Spinal cord (tissue), 10 donors: ENCODE results near the gene NFXL1. TPM values are rescaled to one million over a fixed set of nuclear protein-coding genes. Genes with fewer than 3 reads are reported as not detected.

Experiments used
- DNase-seq, 6 donors: peaks; one replicate each; pipeline versions ENCODE4 v3.0.0 to v3.0.0-alpha.2; 2013 to 2015; ENCODE audit warnings: low spot score in 6 of 6, low read depth in 4 of 6
- H3K27ac ChIP-seq: one replicate; pipeline ENCODE4 v1.5.1; 2013; ENCODE audit warnings: low read depth, low read length, control low read depth
- H3K27me3 ChIP-seq: one replicate; pipeline ENCODE4 v1.6.1; 2013; ENCODE audit warnings: low read length; ENCODE audit not compliant: control insufficient read depth, insufficient read depth
- H3K36me3 ChIP-seq: one replicate; pipeline ENCODE4 v1.6.1; 2013; ENCODE audit warnings: low read length; ENCODE audit not compliant: control insufficient read depth, insufficient read depth
- H3K4me1 ChIP-seq: one replicate; pipeline ENCODE4 v1.6.1; 2013; ENCODE audit warnings: low read length; ENCODE audit not compliant: control insufficient read depth, insufficient read depth
- H3K4me3 ChIP-seq: one replicate; pipeline ENCODE4 v1.5.1; 2013; ENCODE audit warnings: low read depth, low read length, control low read depth
- H3K9me3 ChIP-seq: one replicate; pipeline ENCODE4 v1.6.1; 2013; ENCODE audit warnings: low read length; ENCODE audit not compliant: control insufficient read depth, insufficient read depth
- WGBS: methylation state at CpG from one replicate; pipeline ENCODE4 v1.1.5; 2013; ENCODE audit warnings: missing lambda C conversion rate; ENCODE audit not compliant: insufficient coverage; 5-methylcytosine and 5-hydroxymethylcytosine counted together
- polyA plus RNA-seq, 2 donors: library from polyadenylated mRNA; unstranded; fragments of 120-200 nt; gene quantifications; one replicate each; pipeline ENCODE4 v1.2.1, GENCODE V29; 2013; ENCODE audit not compliant: insufficient read length in 2 of 2
- total RNA-seq, 2 donors: library from RNA; depleted of rRNA in 1 of 2; stranded (reverse); fragments of 120-200 nt in 1 of 2; fragments of >200 nt in 1 of 2; gene quantifications; one replicate each; pipeline versions ENCODE4 v1.2.3 to v1.2.4, GENCODE V29; 2013 to 2014
- donor health status: healthy.

NFXL1 gene
- total and polyA plus RNA-seq, 4 donors = 12.7 to 19.9 (median 13.8) TPM

DNA sequence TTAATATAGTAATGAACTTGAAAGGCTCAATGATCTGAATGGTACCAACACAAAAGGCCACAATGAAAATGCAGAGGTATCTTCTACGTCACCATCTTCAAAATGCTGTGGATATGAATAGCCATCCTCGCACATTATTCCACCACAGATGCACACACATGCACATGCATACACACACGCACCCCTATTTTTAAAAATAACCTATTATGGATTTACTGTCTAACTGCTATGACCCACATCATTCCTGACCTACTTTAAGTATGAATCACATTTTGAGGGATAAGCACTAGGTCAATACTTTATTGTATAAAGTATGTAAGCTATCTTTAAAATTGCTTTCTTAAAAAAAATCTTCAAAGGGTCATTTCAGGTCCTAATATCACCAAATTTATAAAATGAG is 52.1 kb downstream of the NFXL1 start:
- no peak overlapping the region for H3K4me3 ChIP-seq
- no peaks in the 10 kb centered on the region for H3K4me1 ChIP-seq
- WGBS = no CpG with 5 or more reads among the region's 3 CpGs
- DNase-seq = no peak
- no peaks in the 10 kb centered on the region for H3K27me3 ChIP-seq
- H3K9me3 ChIP-seq = no peaks in the 10 kb centered on the region
- no peaks in the 10 kb centered on the region for H3K36me3 ChIP-seq
- H3K27ac ChIP-seq = no peak overlapping the region

DNA sequence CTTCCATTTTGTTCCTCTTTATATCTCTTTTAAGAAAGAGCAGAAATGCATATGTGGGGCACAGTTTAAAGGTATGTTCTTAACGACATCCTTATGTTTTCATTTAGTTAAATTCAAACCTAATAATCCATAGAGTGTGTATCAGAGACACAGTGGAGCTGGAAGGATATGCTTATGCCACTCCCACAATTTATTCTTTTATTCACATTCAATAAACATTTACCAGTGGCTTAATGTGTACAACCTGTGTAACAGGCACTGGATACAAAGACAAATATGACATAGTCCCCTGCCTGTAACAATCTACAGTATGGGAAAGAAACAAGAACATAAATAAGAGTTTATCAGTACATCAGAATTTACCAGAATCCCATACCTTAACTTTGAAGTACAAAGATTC is 54.1 kb downstream of the NFXL1 start:
- no peaks in the 10 kb centered on the region for H3K4me1 ChIP-seq
- no peaks in the 10 kb centered on the region for H3K9me3 ChIP-seq
- H3K36me3 ChIP-seq = no peaks in the 10 kb centered on the region
- H3K4me3 ChIP-seq = no peak overlapping the region
- no peak for DNase-seq
- H3K27ac ChIP-seq = no peak overlapping the region
- H3K27me3 ChIP-seq = no peaks in the 10 kb centered on the region
- no CpG with 5 or more reads among the region's 1 CpG for WGBS

DNA sequence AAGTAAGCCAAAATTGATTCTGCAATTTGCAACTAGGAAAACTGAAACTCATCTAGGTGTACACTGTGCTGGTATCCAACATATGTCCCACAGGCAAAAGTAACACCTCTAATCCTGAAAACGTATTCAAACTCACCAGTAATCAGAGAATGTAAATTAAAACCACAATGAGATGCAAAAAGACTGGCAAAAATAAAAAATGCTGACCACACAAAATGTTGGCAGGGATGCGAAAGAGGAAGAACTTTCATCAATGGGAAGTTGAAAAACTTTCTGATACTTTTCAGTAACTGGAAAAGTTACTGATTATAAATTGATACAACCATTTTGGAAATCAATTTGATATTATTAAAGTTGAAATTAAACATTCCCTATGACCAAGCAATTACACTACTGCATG is 56.4 kb downstream of the NFXL1 start:
- H3K9me3 ChIP-seq = no peaks in the 10 kb centered on the region
- H3K27me3 ChIP-seq = no peaks in the 10 kb centered on the region
- no peak overlapping the region for H3K27ac ChIP-seq
- WGBS = 80% methylated on average over 1 of the region's 2 CpGs
- no peaks in the 10 kb centered on the region for H3K36me3 ChIP-seq
- no peak for DNase-seq
- H3K4me3 ChIP-seq = no peak overlapping the region
- no peaks in the 10 kb centered on the region for H3K4me1 ChIP-seq

DNA sequence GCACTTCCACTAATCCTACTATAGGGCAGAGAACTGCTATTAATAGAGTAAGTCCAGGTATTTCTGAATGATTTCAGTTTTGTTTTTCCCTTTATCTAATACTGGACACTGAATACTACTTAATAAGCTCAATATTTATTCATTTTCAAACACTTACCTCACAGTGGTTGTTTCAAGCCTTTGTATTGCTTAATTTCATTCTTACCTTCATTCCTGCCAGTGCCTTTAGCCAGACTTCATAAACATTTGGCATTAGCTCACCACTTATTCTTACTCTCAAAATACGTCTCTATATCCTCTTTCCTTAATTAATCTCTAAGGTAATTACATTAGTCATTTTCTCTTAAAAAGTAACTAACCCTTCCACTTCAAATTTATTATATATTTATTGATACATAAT is 57.7 kb downstream of the NFXL1 start:
- H3K4me1 ChIP-seq = no peaks in the 10 kb centered on the region
- H3K36me3 ChIP-seq = no peaks in the 10 kb centered on the region
- no peak overlapping the region for H3K4me3 ChIP-seq
- H3K9me3 ChIP-seq = no peaks in the 10 kb centered on the region
- no peak overlapping the region for H3K27ac ChIP-seq
- no CpG with 5 or more reads among the region's 1 CpG for WGBS
- no peak for DNase-seq
- H3K27me3 ChIP-seq = no peaks in the 10 kb centered on the region

DNA sequence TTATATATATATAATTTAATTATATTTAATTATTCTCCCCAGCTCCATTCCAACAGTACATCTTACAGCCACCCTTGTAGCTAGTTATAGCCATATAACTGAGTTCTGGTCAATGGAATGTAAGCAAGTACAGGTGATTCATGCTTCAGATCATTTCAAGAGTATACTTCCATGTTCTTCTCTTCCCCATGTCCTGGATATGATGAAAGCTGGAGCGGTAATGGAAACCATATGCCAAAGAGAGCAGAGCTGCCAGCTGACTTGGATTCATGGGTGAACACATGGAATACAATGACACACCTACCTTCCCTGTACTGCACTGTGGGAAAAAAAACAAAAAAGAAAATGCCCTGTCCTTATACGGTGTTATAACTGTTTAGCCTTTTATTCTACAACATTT is 59.0 kb downstream of the NFXL1 start:
- Histone ChIP-seq H3K27me3 (no peaks in the 10 kb centered on the region), H3K9me3 (no peaks in the 10 kb centered on the region), H3K4me1 (no peaks in the 10 kb centered on the region), H3K27ac (no peak overlapping the region), H3K4me3 (no peak overlapping the region), H3K36me3 (no peaks in the 10 kb centered on the region)
- no peak for DNase-seq
- 100% methylated on average over 1 of the region's 2 CpGs for WGBS

DNA sequence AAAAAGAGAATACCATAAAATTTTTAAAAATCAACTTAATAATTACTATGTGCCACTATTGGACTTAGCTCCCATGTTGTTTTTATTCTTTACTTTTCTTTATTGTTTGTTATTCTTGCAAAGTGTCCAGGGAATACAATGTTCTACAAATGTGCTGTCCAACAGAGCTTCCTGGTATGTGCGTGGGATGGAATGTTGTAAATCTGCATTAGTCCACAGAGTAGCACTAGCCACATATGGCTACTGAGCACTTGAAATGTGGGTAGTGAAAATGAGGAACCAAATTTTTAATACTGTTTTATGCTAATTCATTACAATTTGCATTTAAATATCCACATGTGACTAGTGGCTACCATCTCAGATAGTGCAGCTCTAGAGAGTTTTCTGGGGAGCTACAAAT is 62.2 kb downstream of the NFXL1 start:
- H3K36me3 ChIP-seq = no peaks in the 10 kb centered on the region
- no peaks in the 10 kb centered on the region for H3K27me3 ChIP-seq
- no peaks in the 10 kb centered on the region for H3K4me1 ChIP-seq
- 80% methylated on average over 1 of the region's 1 CpG for WGBS
- no peak overlapping the region for H3K4me3 ChIP-seq
- no peak overlapping the region for H3K27ac ChIP-seq
- no peak for DNase-seq
- no peaks in the 10 kb centered on the region for H3K9me3 ChIP-seq

DNA sequence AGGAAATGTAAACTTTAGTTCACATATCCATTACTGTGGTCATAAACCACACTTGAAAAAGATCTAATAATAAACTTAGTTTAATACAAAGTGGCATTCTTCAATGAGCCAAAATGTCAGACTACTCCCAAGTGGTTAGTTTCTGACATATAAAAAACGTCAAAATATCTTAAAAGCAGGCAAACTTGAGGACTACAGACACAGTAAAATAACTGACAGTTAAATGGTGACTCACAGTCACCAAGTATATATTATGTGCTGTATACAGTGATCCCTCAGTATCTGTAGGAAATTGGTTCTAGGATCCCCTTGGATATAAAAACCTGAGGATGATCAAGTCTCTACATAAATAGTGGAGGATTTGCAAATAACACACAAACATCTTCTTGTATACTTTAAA is 64.9 kb downstream of the NFXL1 start:
- Histone ChIP-seq H3K9me3 (no peaks in the 10 kb centered on the region), H3K27me3 (no peaks in the 10 kb centered on the region), H3K4me1 (no peaks in the 10 kb centered on the region), H3K4me3 (no peak overlapping the region), H3K36me3 (no peaks in the 10 kb centered on the region), H3K27ac (no peak overlapping the region)
- no CpG with 5 or more reads among the region's 1 CpG for WGBS
- DNase-seq = no peak

DNA sequence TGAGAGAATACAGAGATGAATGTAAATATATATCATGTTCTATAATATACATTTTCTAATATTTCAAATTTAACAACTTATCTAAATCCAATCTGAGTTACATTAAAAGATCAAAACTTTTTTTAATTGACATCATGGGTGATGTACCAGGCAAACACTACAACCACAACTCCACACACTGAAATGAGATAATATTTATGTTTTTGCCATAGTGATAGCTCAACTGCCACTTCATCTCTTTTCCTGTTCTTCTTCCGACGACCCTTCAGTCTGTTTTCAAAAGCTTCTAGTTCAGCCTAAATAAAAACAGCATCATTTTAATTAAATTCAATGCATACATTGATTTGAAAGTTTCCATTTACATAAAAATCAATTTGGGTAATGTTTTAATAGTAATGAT is 66.3 kb downstream of the NFXL1 start:
- Histone ChIP-seq H3K9me3 (no peaks in the 10 kb centered on the region), H3K4me1 (no peaks in the 10 kb centered on the region), H3K36me3 (no peaks in the 10 kb centered on the region), H3K4me3 (no peak overlapping the region), H3K27ac (no peak overlapping the region), H3K27me3 (no peaks in the 10 kb centered on the region)
- no peak for DNase-seq
- no CpG with 5 or more reads among the region's 2 CpGs for WGBS

DNA sequence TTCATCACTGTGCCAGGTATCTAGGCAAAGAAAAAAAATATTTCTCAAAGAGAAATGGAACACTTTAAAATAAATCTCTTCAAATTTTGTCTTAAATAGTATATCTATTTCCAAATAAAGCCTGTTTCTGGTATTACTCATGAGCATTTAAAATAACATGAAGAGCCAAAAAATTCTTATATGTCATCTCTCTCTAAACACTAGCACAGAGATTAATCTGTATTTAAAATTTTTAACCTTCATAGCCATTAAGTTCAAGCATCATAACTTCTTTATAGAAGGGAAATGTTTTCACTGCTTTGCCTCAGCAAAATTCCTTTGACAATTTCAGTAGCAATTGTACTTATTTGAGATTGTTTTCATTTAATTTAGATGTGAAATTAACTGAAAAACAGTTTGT is 71.4 kb downstream of the NFXL1 start:
- Histone ChIP-seq H3K27me3 (peaks cover 2% of the 10 kb centered on the region), H3K36me3 (no peaks in the 10 kb centered on the region), H3K4me3 (no peak overlapping the region), H3K9me3 (no peaks in the 10 kb centered on the region), H3K27ac (no peak overlapping the region), H3K4me1 (peaks cover under 1% of the 10 kb centered on the region)
- DNase-seq = no peak

DNA sequence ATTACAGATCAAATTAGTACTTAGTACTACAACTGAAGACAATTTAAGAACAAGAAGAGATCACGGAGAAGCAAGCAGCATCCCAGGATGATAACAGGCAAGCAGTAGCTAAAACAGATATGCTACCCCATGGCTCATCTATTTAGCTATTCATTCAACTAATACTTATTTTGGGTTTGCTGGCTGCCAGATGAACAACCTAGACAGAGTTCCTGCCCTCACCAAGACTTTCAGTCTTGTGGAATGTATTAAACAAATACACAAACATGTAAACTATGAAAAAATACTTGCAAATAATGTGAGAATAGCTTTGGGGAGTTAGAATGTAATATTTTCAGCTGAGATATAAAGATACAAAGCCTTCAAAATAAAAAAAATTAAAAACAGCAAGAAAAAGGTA is 74.1 kb downstream of the NFXL1 start:
- H3K27ac ChIP-seq = no peak overlapping the region
- peaks cover 21% of the 10 kb centered on the region for H3K4me1 ChIP-seq
- H3K27me3 ChIP-seq = peaks cover 18% of the 10 kb centered on the region
- H3K9me3 ChIP-seq = no peaks in the 10 kb centered on the region
- 83% methylated on average over 1 of the region's 1 CpG for WGBS
- H3K36me3 ChIP-seq = no peaks in the 10 kb centered on the region
- no peak overlapping the region for H3K4me3 ChIP-seq
- no peak for DNase-seq
